Neural cell (in vitro differentiated cells): ENCODE data around the gene DOK6.

Source experiments
- CTCF ChIP-seq: fragments of 450-650 bp; IDR thresholded peaks from 2 replicates; pipeline ENCODE4 v1.5.1; 2014; ENCODE audit warnings: antibody characterized with exemption, mild to moderate bottlenecking, moderate library complexity; ENCODE audit not compliant: poor library complexity, severe bottlenecking
- EZH2 ChIP-seq: fragments of 200-600, 300-800 bp; shearing (Covaris generic), sonication (generic); IDR thresholded peaks from 2 replicates; pipeline ENCODE4 v1.6.1; 2014; ENCODE audit warnings: antibody characterized with exemption, low read length, borderline replicate concordance, mild to moderate bottlenecking; ENCODE audit not compliant: insufficient read depth, poor library complexity, severe bottlenecking
- POLR2AphosphoS5 ChIP-seq: IDR thresholded peaks from 2 replicates; pipeline ENCODE4 v1.6.1; 2012
- REST ChIP-seq: IDR thresholded peaks from 2 replicates; pipeline ENCODE4 v1.6.1; 2012; ENCODE audit warnings: borderline replicate concordance
- TAF1 ChIP-seq: IDR thresholded peaks from 2 replicates; pipeline ENCODE4 v1.6.1; 2012; ENCODE audit warnings: low read depth

GRCh38 chr18:69455125-69455524 is 54.4 kb downstream of the DOK6 start:
- TF ChIP-seq TAF1 (no peak), CTCF (no peak), POLR2AphosphoS5 (no peak), REST (no peak), EZH2 (no peak)
